ENCODE measurements around the gene ABCA13. TPM values are rescaled to one million over a fixed set of nuclear protein-coding genes. Genes with fewer than 3 reads are reported as not detected.

Gene ABCA13
- total and polyA plus RNA-seq, 7 experiments from 2014 or later: 0.11 to 0.42 TPM; not detected in 5

DNA sequence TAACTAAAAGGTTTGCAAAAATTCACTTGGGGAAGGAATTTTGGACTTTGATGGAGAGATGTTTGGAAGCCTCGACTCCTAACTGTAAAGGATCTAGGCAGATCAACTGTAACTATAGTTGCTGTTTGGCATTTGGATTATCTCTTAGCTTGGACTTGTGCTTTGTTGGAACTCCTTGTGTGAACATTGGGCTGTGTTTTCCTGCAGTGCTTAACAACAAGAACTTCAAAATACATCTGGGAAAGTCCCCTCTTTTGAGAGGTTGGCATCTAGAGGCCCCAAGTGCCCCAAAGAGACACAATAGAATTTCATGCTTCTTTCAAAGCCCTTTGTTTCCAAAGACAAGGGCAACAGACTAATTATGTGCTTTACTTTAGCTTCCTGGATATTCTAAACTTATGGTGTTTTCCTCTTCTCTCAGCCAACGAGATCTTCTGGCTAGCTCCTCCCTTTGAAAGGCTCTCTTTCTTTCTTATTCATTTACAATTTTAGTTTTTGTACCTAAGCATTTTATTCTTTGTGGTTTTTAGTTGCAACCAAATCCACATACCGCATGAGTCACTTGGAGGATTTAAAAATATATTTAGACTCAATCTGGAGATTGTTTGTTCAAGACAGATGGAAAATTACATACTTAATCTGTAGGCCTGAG lies 11.6 kb downstream of the ABCA13 start:
- Mint-ChIP-seq H3K27ac (peak overlapping the region in 1 of 9 donors; percentile 29), H3K9me3 (peaks cover 0 to 13% (median 4%) of the 10 kb centered on the region in 11 donors), H3K4me1 (peaks cover 0 to 9% (median 0%) of the 10 kb centered on the region in 7 donors), H3K27me3 (peaks cover 3 to 13% (median 4%) of the 10 kb centered on the region in 5 donors), H3K36me3 (peaks cover 0 to 3% (median 0%) of the 10 kb centered on the region in 5 donors), H3K4me3 (no peak overlapping the region)
- Histone ChIP-seq H3K36me3 (ENCODE audit: control insufficient read depth in 2 of 3, insufficient read depth in 3 of 3, low read length in 3 of 3) (no peaks in the 10 kb centered on the region), H3K27ac (ENCODE audit: low read depth, low read length) (no peak overlapping the region), H3K27me3 (ENCODE audit: control insufficient read depth in 2 of 2, insufficient read depth in 2 of 2, low read length in 2 of 2) (no peaks in the 10 kb centered on the region), H3K4me1 (ENCODE audit: control insufficient read depth in 2 of 2, insufficient read depth in 2 of 2, low read length in 2 of 2) (no peaks in the 10 kb centered on the region), H3K4me3 (ENCODE audit: low read length) (no peak overlapping the region), H3K9me3 (ENCODE audit: control insufficient read depth in 2 of 3, low read length in 3 of 3) (no peaks in the 10 kb centered on the region)
- ATAC-seq (no peak), DNase-seq (no peak)
- intact Hi-C loops (cut with micrococcal nuclease): no loop called here
- ChIA-PET POLR2A (no interaction called here), CTCF (no interaction called here)

DNA sequence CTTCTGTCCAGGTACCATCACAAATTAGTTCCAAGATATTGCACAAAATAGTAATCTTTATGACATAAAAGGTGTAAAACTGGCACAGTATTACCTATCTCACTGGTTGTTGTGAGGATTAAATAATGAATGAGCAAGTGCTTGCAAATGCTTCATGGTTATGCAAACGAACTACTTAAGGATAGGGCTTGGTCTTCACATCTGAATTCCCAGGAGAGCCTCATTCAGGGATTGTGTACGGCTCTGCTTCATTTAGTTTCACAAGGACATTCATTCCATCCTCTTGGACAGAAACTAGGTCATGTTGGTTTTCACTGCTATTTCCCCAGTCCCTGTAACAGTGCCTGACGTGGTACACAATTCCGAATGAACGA lies 12.1 kb downstream of the ABCA13 start:
- Mint-ChIP-seq H3K9me3 (peaks cover 0 to 18% (median 5%) of the 10 kb centered on the region in 11 donors), H3K36me3 (peaks cover 0 to 8% (median 0%) of the 10 kb centered on the region in 5 donors), H3K27me3 (peaks cover 6 to 16% (median 7%) of the 10 kb centered on the region in 5 donors), H3K4me1 (peaks cover 0 to 9% (median 0%) of the 10 kb centered on the region in 7 donors), H3K4me3 (no peak overlapping the region), H3K27ac (peak overlapping the region in 1 of 9 donors; percentile 29)
- ChIA-PET POLR2A (no interaction called here), CTCF (no interaction called here)
- H3K27me3 ChIP-seq (ENCODE audit: control insufficient read depth in 2 of 2, insufficient read depth in 2 of 2, low read length in 2 of 2): no peaks in the 10 kb centered on the region
- no peak for DNase-seq
- no peak overlapping the region for H3K27ac ChIP-seq (ENCODE audit: low read depth, low read length)
- H3K36me3 ChIP-seq (ENCODE audit: control insufficient read depth in 2 of 3, insufficient read depth in 3 of 3, low read length in 3 of 3): no peaks in the 10 kb centered on the region
- no peaks in the 10 kb centered on the region for H3K9me3 ChIP-seq (ENCODE audit: control insufficient read depth in 2 of 3, low read length in 3 of 3)
- no peak overlapping the region for H3K4me3 ChIP-seq (ENCODE audit: low read length)
- no peak for ATAC-seq
- H3K4me1 ChIP-seq (ENCODE audit: control insufficient read depth in 2 of 2, insufficient read depth in 2 of 2, low read length in 2 of 2): no peaks in the 10 kb centered on the region
- intact Hi-C loops (cut with micrococcal nuclease): no loop called here

DNA sequence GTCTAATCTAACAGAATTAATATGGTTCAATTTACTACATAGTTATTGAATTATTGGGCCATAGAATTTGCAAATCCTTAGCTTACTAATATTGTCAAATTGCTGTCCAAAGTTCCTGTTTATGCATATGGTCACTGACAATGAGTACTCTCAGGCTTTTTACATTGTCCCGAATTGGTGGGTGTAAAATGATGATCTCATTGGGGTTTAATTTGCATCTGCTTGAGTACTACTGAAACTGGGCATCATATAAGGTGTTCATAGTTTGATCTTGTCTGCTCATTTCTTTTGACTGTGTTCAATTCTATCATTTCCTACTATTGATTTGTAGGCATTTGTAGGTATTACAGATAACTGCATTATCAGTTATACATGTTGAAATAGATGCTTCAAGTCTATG lies 12.7 kb downstream of the ABCA13 start:
- ChIA-PET POLR2A (no interaction called here), CTCF (no interaction called here)
- DNase-seq (no peak), ATAC-seq (no peak)
- Mint-ChIP-seq H3K9me3 (peaks cover 0 to 19% (median 6%) of the 10 kb centered on the region in 11 donors), H3K36me3 (peaks cover 0 to 8% (median 0%) of the 10 kb centered on the region in 5 donors), H3K4me1 (peaks cover 0 to 9% (median 0%) of the 10 kb centered on the region in 7 donors), H3K4me3 (no peak overlapping the region), H3K27me3 (peaks cover 12 to 21% (median 12%) of the 10 kb centered on the region in 5 donors), H3K27ac (no peak overlapping the region)
- H3K4me1 ChIP-seq (ENCODE audit: control insufficient read depth in 2 of 2, insufficient read depth in 2 of 2, low read length in 2 of 2): no peaks in the 10 kb centered on the region
- intact Hi-C loops (cut with micrococcal nuclease): no loop called here
- H3K27me3 ChIP-seq (ENCODE audit: control insufficient read depth in 2 of 2, insufficient read depth in 2 of 2, low read length in 2 of 2): no peaks in the 10 kb centered on the region
- H3K27ac ChIP-seq (ENCODE audit: low read depth, low read length): no peak overlapping the region
- H3K4me3 ChIP-seq (ENCODE audit: low read length): no peak overlapping the region
- no peaks in the 10 kb centered on the region for H3K36me3 ChIP-seq (ENCODE audit: control insufficient read depth in 2 of 3, insufficient read depth in 3 of 3, low read length in 3 of 3)
- no peaks in the 10 kb centered on the region for H3K9me3 ChIP-seq (ENCODE audit: control insufficient read depth in 2 of 3, low read length in 3 of 3)

DNA sequence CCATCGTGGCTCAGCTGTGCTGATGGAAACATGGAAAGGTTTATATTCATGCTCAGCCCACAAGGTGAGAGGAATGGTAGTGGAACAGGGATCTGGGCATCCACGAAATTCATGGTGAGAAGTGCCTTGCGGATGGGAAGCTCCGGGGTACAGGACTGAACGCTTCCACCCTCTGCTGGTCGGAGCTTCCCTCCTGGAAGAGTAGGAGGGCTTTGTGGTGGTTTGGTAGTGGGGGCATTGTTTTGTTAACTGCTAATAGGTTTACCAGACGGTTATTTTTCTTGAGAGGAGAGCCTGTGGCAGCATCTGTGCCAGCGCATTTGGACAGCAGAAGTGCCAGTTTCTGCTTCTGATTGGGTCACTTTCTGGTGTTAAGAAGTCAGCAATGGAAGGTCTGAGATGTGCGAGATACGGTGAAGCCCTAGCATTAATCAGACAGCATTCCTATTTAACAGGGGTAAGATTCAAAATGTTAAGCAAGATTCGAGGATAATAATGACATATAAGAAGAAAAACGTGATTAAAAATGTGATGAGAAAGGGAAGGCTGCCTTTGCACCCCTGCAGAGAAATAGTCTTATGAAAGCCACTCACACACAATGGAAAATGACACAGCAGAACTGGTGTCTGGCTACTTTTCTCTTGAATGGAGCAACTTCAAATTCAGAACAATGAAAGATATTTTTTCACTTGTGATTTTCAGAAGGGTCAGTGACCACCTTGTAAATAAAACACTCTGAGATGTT lies 17.7 kb downstream of the ABCA13 start:
- Mint-ChIP-seq H3K9me3 (peaks cover 0 to 19% (median 6%) of the 10 kb centered on the region in 11 donors), H3K36me3 (peaks cover 0 to 8% (median 0%) of the 10 kb centered on the region in 5 donors), H3K27ac (no peak overlapping the region), H3K4me3 (no peak overlapping the region), H3K27me3 (peaks cover 12 to 21% (median 14%) of the 10 kb centered on the region in 5 donors), H3K4me1 (no peaks in the 10 kb centered on the region)
- Histone ChIP-seq H3K27ac (ENCODE audit: low read depth, low read length) (no peak overlapping the region), H3K4me3 (ENCODE audit: low read length) (no peak overlapping the region), H3K9me3 (ENCODE audit: control insufficient read depth in 2 of 3, low read length in 3 of 3) (no peaks in the 10 kb centered on the region), H3K36me3 (ENCODE audit: control insufficient read depth in 2 of 3, insufficient read depth in 3 of 3, low read length in 3 of 3) (no peaks in the 10 kb centered on the region), H3K4me1 (ENCODE audit: control insufficient read depth in 2 of 2, insufficient read depth in 2 of 2, low read length in 2 of 2) (no peaks in the 10 kb centered on the region), H3K27me3 (ENCODE audit: control insufficient read depth in 2 of 2, insufficient read depth in 2 of 2, low read length in 2 of 2) (no peaks in the 10 kb centered on the region)
- POLR2A ChIA-PET: no interaction called here
- intact Hi-C loops (cut with micrococcal nuclease): no loop called here
- DNase-seq (no peak), ATAC-seq (no peak)
- CTCF ChIA-PET: no interaction called here

DNA sequence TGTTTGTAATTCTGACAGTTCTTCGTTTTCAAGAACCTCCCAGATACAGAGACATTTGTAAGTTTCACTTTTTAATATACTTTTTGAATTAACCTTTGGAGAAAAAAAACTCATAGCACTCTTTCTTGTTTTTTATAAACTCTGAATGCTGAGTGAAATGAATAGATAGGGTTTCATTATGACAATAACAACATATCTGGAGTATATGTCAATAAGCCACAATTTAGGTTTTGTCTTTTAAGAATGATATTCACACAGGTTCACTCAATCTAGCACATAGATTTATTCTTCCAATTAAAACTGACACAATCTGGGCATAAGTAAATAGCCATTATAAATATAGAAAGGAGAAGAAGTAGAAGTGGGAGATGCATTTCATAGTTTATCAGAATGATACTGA lies 21.7 kb downstream of the ABCA13 start:
- H3K27me3 ChIP-seq (ENCODE audit: control insufficient read depth in 2 of 2, insufficient read depth in 2 of 2, low read length in 2 of 2): no peaks in the 10 kb centered on the region
- no peak for ATAC-seq

DNA sequence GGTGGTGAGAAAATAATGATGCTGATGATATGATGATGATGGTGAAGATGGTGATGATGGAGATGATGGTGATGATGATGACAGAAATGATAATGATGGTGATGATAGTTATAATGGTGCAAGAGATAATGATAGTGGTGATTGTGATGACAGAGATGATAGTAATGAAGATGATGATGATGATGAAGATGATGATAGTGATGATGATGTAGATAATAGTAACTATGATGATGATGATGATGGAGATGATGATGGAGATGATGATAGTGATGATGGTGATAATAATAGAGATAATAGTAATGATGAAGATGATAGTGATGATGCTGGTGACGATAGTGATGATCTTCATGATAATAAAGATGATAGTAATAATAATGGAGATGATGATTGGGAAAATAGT lies 22.2 kb downstream of the ABCA13 start:
- Histone ChIP-seq H3K4me3 (ENCODE audit: low read length) (no peak overlapping the region), H3K27ac (ENCODE audit: low read depth, low read length) (no peak overlapping the region), H3K36me3 (ENCODE audit: control insufficient read depth in 2 of 3, insufficient read depth in 3 of 3, low read length in 3 of 3) (no peaks in the 10 kb centered on the region), H3K27me3 (ENCODE audit: control insufficient read depth in 2 of 2, insufficient read depth in 2 of 2, low read length in 2 of 2) (no peaks in the 10 kb centered on the region), H3K9me3 (ENCODE audit: control insufficient read depth in 2 of 3, low read length in 3 of 3) (no peaks in the 10 kb centered on the region), H3K4me1 (ENCODE audit: control insufficient read depth in 2 of 2, insufficient read depth in 2 of 2, low read length in 2 of 2) (no peaks in the 10 kb centered on the region)
- no peak for ATAC-seq
- no peaks in the 10 kb centered on the region for H3K36me3 Mint-ChIP-seq
- intact Hi-C loops (cut with micrococcal nuclease): no loop called here
- H3K9me3 Mint-ChIP-seq: peaks cover 0 to 2% (median 0%) of the 10 kb centered on the region in 11 donors
- H3K27me3 Mint-ChIP-seq: peaks cover 0 to 13% (median 7%) of the 10 kb centered on the region in 5 donors
- no peak for DNase-seq
- H3K4me3 Mint-ChIP-seq: no peak overlapping the region
- no peak overlapping the region for H3K27ac Mint-ChIP-seq
- ChIA-PET POLR2A (no interaction called here), CTCF (no interaction called here)
- H3K4me1 Mint-ChIP-seq: no peaks in the 10 kb centered on the region

More for the DNA sequence above, 21.7 kb downstream of the ABCA13 start:
- Mint-ChIP-seq H3K27me3 (peaks cover 3 to 15% (median 10%) of the 10 kb centered on the region in 5 donors), H3K27ac (no peak overlapping the region), H3K4me3 (no peak overlapping the region), H3K36me3 (peaks cover 0 to 3% (median 0%) of the 10 kb centered on the region in 5 donors), H3K4me1 (no peaks in the 10 kb centered on the region), H3K9me3 (peaks cover 0 to 4% (median under 1%) of the 10 kb centered on the region in 11 donors)
- H3K9me3 ChIP-seq (ENCODE audit: control insufficient read depth in 2 of 3, low read length in 3 of 3): no peaks in the 10 kb centered on the region
- intact Hi-C loops (cut with micrococcal nuclease): no loop called here
- H3K27ac ChIP-seq (ENCODE audit: low read depth, low read length): no peak overlapping the region
- no peak for DNase-seq
- POLR2A ChIA-PET: no interaction called here
- no peaks in the 10 kb centered on the region for H3K36me3 ChIP-seq (ENCODE audit: control insufficient read depth in 2 of 3, insufficient read depth in 3 of 3, low read length in 3 of 3)
- H3K4me3 ChIP-seq (ENCODE audit: low read length): no peak overlapping the region
- CTCF ChIA-PET: interaction anchor here (0.6 kb wide), 1 partner anchor 38 kb away, joined by 3 read pairs; no protein-coding TSS in a partner anchor
- H3K4me1 ChIP-seq (ENCODE audit: control insufficient read depth in 2 of 2, insufficient read depth in 2 of 2, low read length in 2 of 2): no peaks in the 10 kb centered on the region
